Stimulated activated CD8-positive, alpha-beta memory T cell treated with anti-CD3 and anti-CD28 coated beads, Interleukin-12 subunit alpha, Interleukin-12 subunit beta, amount 100 ng/mL, for 24 hours (primary cell): Measurements from ENCODE around the gene ISCU.

Experiments
- DNase-seq: peaks from one replicate; pipeline ENCODE4 v3.0.0-alpha.2; 2020; ENCODE audit errors: extremely low read depth

ISCU gene

DNA sequence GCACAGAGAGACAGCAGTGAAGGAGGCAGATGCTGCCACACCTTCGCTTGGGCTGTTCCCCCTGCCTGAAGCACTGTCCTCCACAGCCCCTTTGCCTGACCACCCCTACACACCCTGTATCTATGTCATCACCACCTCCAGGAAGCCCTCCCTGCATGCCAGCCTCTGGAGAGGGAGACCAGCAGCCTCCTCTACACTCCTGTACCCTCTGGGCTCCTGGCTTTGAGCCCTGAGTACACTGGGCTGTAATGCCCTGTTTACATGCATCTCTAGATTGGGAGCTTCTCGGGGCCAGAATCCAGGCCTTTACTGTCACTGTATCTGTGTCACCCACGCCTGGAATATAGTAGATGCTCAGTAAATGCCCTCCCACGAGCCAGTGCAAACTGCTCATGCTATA lies 41.3 kb downstream of the ISCU start:
- DNase-seq = no peak

DNA sequence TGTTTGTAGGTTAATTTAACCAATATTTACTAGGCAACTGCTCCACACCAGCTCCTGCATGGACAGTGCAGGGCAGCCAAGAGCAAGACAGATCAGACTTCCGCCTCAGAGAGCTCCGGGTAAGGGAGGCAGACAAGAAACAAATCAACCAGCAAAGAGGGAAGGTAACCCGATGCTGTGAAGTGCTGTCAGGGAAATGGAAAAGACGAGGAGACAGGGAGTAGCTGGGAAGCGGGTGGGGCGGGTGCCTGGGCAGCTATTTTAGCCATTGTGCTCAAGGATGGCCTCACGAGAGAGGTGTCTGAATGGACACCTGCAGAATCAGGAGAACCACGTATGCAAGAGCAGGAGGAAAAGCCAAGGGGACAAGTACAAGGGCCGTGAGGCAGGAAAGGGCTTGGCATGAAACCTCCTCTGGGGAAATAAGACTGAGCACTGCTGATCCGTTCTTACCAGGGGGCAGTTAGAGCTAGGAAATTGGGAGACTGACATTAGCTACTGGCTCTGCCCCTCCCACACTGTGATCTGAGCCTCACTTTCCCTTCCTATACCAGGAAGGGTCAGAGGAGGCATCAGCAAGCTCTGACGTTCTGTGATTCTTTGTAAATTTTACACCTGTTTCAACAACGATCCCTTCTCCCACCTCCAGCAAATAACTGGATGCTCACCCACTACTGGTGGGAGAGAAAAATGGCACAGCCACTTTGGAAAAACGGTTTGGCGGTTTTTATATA lies 42.0 kb downstream of the ISCU start:
- DNase-seq = no peak

DNA sequence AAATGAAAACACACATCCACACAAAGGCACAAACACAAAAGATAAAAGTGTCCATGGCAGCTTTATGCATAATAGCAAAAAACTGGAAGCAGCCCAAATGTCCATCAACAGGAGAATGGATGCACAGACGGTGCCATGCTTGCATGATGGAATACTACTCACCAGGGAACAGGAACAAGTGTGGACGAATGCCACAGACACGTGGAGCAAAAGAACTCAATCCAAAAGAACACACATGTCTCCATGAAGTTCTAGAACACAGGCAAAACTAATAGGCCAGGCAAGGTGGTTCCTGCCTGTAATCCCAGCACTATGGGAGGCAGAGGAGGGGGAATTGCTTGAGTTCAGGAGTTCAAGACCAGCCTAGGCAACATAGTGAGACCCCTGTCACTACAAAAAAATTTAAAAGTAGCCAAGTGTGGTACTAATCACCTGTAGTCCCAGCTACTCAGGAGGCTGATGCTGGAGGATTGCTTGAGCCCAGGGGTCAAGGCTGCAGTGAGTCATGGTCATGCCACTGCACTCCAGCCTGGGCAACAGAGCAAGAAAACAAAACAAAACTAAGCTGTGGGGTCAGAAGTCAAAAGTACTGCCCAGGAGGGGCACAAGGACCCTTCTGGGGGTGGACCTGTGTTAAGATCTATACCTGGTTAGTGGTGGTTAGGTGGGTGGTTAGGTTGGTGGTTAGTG lies 42.7 kb downstream of the ISCU start:
- no peak for DNase-seq

DNA sequence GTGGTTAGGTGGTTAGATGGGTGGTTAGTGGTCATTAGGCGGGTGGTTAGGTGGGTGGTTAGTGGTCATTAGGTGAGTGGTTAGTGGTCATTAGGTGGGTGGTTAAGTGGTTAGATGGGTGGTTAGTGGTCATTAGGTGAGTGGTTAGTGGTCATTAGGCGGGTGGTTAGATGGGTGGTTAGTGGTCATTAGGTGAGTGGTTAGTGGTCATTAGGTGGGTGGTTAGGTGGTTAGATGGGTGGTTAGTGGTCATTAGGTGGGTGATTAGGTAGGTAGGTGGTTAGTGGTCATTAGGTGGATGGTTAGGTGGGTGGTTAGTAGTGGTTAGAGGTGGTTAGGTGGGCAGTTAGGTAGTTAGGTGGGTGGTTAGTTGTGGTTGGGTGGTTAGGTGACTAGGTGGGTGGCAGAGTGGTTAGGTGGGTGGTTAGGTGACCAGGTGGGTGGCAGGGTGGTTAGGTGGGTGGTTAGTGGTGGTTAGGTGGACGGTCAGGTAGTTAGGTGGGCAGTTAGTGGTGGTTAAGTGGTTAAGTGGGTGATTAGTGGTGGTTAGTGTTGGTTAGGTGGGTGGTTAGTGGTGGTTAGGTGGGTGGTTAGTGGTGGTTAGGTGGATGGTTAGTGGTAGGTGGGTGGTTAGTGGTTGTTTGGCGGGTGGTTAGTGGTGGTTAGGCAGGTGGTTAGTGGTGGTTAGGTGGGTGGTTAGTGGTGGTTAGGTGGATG lies 43.5 kb downstream of the ISCU start:
- DNase-seq = no peak

DNA sequence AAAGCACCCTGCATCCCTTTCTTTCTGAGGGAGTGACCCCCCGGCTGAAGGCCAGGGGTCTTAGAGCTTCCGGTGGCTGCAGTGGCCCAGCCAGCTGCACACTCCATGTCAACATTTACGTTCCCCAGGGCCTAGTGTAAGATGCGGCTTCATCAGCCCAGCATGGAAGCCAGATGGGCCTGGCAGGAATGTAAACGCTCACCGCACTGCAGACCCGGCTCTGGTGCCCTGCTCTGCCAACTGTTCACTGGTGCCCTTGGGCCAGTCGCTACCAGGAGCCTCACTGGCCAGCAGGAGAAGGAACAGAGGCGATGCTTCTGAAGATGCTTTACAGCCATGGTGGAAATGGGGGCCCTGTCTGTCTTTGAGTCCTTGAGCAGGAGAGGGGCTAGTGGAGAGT lies 44.1 kb downstream of the ISCU start:
- DNase-seq = no peak

DNA sequence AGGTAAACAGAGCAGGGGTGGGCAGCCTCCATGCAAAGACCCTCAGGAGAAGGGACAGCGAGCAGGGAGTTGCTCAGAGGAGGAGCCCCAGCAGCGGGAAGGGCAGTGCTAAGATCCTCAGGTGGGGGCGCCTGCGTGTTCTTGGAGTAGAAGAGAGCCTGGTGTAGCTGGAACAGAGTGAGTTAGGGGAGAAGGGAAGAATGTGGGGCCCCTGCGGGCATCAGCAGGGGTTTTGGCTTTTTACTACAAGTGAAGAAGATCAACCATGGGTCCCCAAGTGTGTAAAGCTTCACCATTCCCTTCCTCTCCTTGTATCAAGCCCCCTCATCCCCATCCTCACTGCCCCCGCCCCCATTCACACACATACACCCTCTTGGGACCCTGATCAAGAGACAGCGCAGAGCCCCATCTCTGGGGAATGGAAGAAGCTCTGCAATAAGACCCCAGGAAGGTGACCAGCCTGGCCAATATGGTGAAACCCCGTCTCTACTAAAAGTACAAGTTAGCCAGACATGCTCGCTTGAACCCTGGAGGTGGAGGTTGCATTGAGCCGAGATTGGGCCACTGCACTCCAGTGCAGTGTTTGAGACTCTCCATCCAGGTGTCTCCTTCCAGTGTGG lies 45.7 kb downstream of the ISCU start:
- DNase-seq = no peak

DNA sequence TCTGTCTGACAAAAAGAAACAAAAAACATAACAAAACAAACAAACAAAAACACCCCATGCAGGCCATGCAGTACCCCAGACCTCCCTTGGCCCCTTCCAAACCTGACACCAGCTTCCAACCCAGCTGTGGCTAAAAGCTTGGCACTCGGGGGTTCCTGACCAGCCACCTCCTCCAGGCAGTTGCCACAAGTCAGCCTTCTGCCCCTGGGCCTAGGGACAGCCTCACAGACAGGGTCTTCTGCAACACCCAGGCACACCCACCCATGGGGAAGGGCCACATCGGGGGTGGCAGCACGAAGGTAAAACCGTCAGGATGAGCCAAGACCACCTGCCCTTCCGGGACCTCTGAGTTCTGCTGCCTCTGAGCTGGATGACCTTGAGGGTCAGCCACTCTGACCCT lies 46.2 kb downstream of the ISCU start:
- no peak for DNase-seq

DNA sequence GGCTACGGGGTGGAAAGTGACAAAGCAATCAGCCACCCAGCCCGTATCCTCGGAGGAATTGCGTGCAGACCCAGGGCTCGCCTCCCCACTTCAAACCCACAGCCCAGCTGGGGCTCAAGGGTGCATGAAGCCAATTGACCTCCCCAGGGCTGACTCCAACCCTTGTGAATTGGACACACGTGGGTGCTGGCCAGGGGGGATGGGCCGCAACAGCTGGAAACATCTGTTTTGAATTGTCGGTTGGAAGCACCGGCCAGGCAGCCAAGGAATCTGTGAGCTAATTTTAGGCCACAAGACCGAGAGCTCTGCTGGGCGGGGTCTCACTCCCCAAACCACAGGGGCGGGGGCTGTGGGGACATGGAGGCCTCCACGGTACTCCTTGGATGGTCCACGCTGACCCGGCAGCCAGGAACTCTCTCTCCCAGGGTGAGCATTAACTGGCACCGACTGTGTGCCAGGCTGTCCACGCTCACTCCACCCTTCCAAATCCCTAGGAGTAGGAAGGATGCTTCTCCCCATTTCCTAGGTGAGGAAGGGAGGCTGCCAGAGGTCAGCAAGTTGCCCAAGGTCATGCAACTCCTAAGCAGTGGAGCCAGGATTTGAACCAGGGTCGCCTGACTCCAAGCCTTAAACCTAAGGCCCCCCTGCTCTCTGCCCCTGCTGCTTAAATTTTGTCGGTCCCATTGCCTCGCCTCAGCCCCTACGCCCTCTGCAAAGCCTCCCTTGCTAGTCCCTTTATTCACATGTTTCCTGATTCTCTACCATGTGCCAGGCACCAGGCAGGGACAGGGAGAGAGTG lies 47.3 kb downstream of the ISCU start:
- DNase-seq = no peak

DNA sequence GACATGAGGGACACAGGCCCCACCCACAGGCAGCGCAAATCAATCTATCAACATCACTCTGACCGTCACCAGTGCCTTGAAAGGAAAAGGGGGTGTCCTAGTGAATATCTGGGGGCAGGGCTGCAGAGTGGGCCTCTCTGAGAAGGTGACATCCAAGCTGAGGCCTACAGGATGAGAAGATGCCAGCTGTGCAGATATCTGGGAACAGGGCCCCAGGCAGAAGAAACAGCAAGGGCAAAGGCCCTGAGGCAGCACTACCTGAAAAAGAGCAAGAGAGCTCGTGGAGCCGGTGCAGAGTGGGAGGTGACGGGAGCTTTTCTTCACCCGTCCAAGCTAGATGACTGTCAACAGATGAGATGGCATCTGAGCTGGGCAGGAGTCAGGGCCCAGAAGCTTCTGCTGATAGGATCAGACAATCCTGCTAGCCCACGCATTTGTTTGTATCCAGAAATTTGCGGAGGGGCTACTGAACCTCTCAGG lies 48.0 kb downstream of the ISCU start:
- no peak for DNase-seq

DNA sequence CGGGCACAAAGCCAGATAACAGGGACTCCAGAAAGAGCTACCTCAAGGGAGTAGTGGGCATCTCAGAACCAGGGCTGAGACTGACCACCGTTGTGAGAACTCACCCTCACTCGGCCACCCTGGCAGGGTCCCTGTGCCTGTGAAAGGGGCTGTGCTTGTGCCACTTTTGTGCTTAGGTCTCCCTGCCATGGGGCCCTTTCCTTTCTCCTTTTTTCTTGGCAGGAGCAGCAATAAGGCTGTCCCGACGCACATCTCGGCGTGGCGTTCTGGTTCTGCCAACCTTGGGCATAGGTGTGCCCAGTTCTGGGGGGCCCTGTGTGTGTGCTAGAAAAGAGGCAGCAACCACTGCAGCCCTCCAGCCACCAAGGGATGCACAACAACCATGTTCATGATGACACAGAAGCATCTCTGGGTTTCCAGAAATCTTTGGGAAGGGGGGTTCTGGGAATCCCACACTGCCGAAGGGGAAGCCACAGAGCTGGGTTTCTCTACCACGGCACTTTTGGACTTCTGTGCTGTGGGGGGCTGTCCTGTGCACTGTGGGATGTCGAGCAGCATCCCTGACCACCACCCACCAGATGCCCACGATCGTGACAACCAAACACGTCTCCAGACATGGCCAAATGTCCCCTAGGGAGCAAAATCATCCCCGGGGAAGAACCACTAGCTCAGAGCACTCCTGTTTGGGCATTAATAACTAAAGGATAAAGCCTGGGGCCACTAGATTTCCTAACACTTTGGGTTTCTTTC lies 48.6 kb downstream of the ISCU start:
- DNase-seq = no peak

DNA sequence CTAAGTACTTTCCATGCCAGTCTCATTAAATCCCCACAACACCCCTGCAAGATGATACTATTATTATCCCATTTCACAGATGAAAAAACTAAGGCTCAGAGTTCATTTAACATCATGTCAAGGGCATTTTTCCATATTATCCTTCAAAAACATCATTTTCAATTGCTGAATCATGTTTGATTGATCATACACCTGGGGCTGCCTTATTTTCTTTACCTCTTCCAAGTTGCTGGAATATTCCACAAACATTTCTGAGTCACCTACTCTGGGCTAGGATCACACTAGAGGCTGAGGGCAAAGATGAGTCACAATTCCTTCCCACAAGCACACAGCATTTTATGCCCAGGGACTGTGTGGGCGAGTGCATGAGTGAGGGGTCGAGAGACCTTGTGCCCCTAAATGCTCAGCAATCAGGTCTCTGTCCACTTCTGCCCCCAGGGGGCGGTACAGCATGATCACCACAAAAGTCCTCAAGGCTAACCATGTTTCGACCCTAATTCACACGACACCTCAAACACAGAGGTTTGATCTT lies 49.6 kb downstream of the ISCU start:
- no peak for DNase-seq

DNA sequence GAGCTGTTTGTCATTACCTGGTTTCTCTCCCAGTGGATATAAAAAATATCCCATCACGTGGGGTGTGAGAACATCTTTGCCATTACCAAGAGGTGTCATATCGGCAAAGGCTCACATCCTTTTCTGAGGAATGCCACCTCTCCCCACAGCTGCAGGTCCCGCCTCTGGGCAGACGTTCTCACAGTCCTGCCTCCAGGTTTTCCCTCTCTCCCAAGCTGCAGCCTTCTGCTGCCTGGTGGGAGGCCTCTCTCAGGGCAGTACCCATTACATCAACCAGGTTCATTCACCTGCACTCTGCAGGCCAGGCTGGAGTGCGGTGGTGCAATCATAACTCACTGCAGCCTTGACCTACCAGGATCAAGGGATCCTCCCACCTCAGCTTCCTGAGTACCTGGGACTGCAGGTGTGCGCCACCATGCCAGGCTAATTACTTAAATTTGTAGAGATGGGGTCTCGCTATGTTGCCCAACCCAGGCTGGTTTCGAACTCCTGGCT lies 50.4 kb downstream of the ISCU start:
- no peak for DNase-seq

DNA sequence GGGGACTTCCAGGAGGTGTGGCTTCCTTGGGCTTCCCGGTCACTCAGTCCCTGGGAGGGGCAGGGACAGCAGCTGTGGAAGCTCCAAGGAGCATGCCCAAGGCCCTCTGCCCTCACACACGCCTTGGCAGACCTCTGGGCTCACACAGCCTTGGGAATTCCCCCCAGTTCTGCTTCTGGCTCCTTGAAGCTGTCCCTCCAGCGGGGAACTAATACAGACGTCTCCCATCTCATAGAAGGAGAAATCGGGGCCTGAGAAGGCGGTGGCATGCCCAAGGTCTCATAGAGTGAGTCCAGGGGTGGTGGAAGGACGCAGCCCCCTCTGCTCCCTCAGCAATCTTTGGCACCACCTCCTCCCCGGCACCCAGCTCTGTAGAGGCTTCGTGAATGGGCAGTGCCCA lies 51.2 kb downstream of the ISCU start:
- DNase-seq = no peak

DNA sequence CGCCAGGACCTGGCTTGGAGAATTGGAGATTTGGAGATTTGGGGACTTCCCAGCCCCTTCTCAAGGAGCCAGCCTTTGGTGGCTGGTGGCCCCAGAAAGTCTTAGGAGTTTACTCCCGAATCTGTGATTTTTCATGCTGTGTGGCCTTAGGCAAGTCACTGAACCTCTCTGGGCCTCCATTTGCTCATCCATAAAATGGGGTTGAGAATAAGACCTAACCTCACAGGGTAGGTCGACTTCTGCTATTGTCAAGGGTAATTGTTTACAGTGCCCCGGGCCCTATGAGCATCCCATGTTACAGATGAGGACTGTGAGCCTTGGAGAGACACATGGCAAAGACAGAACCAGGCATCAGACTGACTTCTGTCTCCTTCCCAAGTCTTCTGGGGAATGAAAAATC lies 51.6 kb downstream of the ISCU start:
- DNase-seq = no peak

DNA sequence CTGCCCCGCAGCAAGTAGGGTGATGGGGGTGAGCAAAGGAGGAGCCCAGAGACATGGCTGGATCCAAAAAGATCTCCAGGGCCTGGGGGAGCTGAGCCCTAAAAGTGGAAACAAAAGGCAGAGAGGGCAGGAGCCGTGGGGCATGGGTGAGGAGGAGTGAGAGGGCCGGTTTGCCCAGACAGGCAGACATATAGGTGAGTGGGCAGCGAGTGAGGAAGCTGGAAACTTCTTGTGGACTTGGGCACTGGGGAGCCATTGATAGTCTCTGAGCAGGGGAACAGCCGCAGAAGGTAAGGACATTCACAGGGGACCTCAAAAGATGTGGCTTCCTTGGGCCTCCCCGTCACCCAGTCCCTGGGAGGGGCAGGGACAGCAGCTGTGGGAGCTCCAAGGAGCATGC lies 52.2 kb downstream of the ISCU start:
- DNase-seq = no peak

DNA sequence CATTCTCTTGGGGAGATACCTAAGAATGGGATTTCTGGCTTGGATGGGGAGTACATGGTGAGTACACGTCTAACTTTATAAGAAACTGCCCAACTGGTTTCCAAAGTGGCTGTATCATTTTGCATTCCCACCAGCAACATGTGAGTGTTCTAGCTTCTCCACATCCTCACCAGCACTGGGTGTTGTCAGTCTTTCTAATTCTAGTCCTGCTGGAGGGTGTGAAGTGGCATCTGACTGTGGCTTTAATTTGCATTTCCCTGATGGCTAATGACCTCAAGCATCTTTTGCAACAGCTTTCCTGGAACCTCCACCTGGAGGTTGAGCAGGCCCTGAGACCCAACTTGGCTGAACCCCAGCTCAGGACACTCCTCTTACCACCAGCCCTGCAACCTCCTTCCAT lies 53.5 kb downstream of the ISCU start:
- no peak for DNase-seq

DNA sequence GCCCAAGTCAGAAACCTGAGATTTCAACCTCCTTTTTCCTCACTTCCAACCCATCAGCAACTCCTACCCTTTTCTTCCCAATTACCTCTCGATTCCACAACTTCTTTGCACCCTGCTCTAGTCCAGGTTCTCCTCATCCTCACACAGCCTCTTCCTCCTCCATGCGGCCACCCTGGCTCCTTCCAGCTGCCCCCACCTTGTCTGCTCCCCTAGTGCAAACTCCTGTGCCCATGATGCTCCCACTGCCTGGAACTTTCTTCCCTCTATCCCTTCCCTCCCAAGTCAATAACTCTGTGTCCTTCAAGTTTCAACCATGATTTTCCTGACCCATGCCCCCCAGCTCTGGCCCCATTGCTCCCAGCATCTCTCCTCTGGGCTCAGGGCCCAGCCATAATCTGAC lies 54.0 kb downstream of the ISCU start:
- no peak for DNase-seq

DNA sequence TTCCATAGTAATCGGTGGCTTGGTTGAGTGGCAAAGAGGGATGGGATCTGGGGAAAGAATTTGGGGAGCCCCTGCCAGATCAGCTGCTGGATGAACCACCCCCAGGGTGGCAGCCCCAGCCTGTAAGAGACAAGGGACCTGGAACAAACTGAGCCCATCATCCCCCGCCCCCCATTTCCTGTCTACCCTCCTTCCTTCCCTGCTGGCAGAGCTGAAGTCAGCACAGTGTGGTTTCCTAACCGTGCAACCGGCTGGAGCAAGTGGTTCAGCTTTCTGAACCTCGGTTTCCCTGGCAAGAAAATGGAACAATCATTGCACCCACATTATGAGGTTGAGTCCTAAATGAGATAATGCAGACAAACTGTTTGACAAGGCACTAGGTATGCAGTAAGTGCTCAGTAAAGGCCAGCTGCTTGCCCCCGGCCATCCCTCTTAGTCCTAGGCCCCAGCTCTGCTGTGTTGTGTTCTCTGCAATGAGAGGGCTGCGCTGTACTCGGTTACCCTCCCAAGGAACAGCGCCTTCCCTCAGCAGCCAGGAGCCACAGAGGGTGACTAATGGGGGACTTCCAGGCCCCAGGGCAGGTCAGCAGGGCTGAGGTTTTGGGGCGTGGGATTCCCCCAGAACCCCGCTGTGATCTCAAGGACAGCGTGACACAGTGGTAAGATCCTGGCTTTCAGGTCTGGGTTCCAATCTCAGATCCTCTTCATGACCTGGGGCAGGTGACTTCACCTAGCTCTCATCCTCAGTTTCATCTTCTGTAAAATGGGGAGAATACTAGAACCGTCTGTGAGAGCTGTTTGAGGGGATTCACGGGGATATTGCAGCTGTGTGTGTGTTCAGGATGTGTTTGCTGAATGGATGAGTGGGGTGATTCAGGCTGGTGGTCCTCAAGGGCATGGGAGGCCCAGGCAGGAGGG lies 54.8 kb downstream of the ISCU start:
- DNase-seq = peak; percentile 64
